ENCODE data around the gene CHTOP.
A peak's percentile ranks its signal among the peaks of the same experiment; 100 is the strongest.
"Not testable (repeated sequence)": the region's sequence is repeated elsewhere in the genome, so short reads cannot be mapped to it uniquely, and the experiment has no call there.

CHTOP gene

GRCh38 chr1:153633754-153634665, at the start of gene CHTOP:
Gene CHTOP, plus strand, starts transcription at chr1:153634066. Its CDS starts 2,523 bp downstream, at chr1:153636589.
- in situ Hi-C loops (cut with MboI; ENCODE audit: low pct_unique_long_range_greater_than_20kb, low sequenced_read_pairs, unreplicated experiment): no loop called here
- peak; percentile 97 for DNase-seq (ENCODE audit: low spot score)
- TF ChIP-seq CTCF (IDR thresholded peaks at IDR 0.05; ENCODE audit: extremely low read depth, insufficient read depth, missing control alignments): no peak

GRCh38 chr1:153585006-153585405, 48.9 kb upstream of the CHTOP start:
- no peak for TF ChIP-seq CTCF (IDR thresholded peaks at IDR 0.05; ENCODE audit: extremely low read depth, insufficient read depth, missing control alignments)
- in situ Hi-C loops (cut with MboI; ENCODE audit: low pct_unique_long_range_greater_than_20kb, low sequenced_read_pairs, unreplicated experiment): no loop called here

GRCh38 chr1:153586347-153586746, 47.5 kb upstream of the CHTOP start:
- in situ Hi-C loops (cut with MboI; ENCODE audit: low pct_unique_long_range_greater_than_20kb, low sequenced_read_pairs, unreplicated experiment): no loop called here
- TF ChIP-seq CTCF (IDR thresholded peaks at IDR 0.05; ENCODE audit: extremely low read depth, insufficient read depth, missing control alignments): no peak

More at GRCh38 chr1:153585006-153585405, 48.9 kb upstream of the CHTOP start:
- DNase-seq (ENCODE audit: low spot score): no peak

GRCh38 chr1:153587314-153587713, 46.6 kb upstream of the CHTOP start:
- TF ChIP-seq CTCF (IDR thresholded peaks at IDR 0.05; ENCODE audit: extremely low read depth, insufficient read depth, missing control alignments): no peak
- no peak for DNase-seq (ENCODE audit: low spot score)
- in situ Hi-C loops (cut with MboI; ENCODE audit: low pct_unique_long_range_greater_than_20kb, low sequenced_read_pairs, unreplicated experiment): no loop called here

More at GRCh38 chr1:153586347-153586746, 47.5 kb upstream of the CHTOP start:
- DNase-seq (ENCODE audit: low spot score): no peak

- in situ Hi-C loops (cut with MboI; ENCODE audit: low pct_unique_long_range_greater_than_20kb, low sequenced_read_pairs, unreplicated experiment); DNase-seq (ENCODE audit: low spot score): not testable (repeated sequence)
These were observed 45.8 kb upstream of the CHTOP start for GRCh38 chr1:153588033-153588432.

GRCh38 chr1:153588482-153588881, 45.4 kb upstream of the CHTOP start:
- in situ Hi-C loops (cut with MboI; ENCODE audit: low pct_unique_long_range_greater_than_20kb, low sequenced_read_pairs, unreplicated experiment): no loop called here
- DNase-seq (ENCODE audit: low spot score): no peak
- no peak for TF ChIP-seq CTCF (IDR thresholded peaks at IDR 0.05; ENCODE audit: extremely low read depth, insufficient read depth, missing control alignments)

- TF ChIP-seq CTCF (IDR thresholded peaks at IDR 0.05; ENCODE audit: extremely low read depth, insufficient read depth, missing control alignments): no peak
- DNase-seq (ENCODE audit: low spot score): no peak
- in situ Hi-C loops (cut with MboI; ENCODE audit: low pct_unique_long_range_greater_than_20kb, low sequenced_read_pairs, unreplicated experiment): no loop called here
These were observed 41.1 kb upstream of the CHTOP start for GRCh38 chr1:153592748-153593147.
